ENCODE measurements around the gene PRKCB.

The PRKCB gene

DNA sequence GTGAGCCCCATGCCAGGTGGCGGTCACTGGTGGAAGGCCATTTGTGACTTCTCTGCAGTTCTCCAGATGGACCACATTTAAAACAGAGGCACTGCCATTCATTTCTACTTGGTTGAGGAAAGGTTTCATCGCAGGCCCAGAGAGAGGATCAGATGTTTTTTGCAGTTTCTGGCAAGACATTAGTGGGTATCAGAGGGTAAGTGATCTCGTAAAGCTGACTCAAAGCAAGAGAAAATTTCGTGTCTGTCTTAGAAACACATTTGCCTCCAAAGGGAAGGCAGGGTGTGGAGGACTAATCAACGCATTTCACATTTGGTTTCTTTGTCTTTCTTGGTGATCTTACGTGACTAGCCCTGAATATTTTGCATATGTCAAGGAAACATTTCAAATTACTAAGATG, 81.8 kb downstream of the PRKCB start:
- H3K9me3 ChIP-seq (ENCODE audit: insufficient read depth, low read length) = peaks cover 4% of the 10 kb centered on the region; the same call in 1 of the 2 replicates
- H3K27ac ChIP-seq (ENCODE audit: low read length) = peak overlapping the region; percentile 48
- H4K20me1 ChIP-seq (ENCODE audit: insufficient read depth, low read length) = no peaks in the 10 kb centered on the region
- H3K27me3 ChIP-seq (ENCODE audit: low read depth, low read length) = peaks cover 24% of the 10 kb centered on the region
- peaks cover 20% of the 10 kb centered on the region for H3K4me1 ChIP-seq (ENCODE audit: low read length)
- TF ChIP-seq, protein P1, sequence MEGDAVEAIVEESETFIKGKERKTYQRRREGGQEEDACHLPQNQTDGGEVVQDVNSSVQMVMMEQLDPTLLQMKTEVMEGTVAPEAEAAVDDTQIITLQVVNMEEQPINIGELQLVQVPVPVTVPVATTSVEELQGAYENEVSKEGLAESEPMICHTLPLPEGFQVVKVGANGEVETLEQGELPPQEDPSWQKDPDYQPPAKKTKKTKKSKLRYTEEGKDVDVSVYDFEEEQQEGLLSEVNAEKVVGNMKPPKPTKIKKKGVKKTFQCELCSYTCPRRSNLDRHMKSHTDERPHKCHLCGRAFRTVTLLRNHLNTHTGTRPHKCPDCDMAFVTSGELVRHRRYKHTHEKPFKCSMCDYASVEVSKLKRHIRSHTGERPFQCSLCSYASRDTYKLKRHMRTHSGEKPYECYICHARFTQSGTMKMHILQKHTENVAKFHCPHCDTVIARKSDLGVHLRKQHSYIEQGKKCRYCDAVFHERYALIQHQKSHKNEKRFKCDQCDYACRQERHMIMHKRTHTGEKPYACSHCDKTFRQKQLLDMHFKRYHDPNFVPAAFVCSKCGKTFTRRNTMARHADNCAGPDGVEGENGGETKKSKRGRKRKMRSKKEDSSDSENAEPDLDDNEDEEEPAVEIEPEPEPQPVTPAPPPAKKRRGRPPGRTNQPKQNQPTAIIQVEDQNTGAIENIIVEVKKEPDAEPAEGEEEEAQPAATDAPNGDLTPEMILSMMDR (IDR thresholded peaks at IDR 0.05; ENCODE audit: low read depth, low read length) = no peak
- no peak for TF ChIP-seq EZH2phosphoT487 (IDR thresholded peaks at IDR 0.05; ENCODE audit: low read depth)
- H3K4me3 ChIP-seq (ENCODE audit: low read length) = peak overlapping the region; percentile 3; the same call in 1 of the 2 replicates
- H3K4me2 ChIP-seq (ENCODE audit: low read length) = peak overlapping the region; percentile 48
- H3K9ac ChIP-seq (ENCODE audit: low read length) = no peak overlapping the region
- H3K79me2 ChIP-seq (ENCODE audit: low read length) = no peaks in the 10 kb centered on the region
- no peaks in the 10 kb centered on the region for H3K36me3 ChIP-seq (replicated peaks; ENCODE audit: low read depth, low read length)
- H2AFZ ChIP-seq (ENCODE audit: low read depth, low read length) = peak overlapping the region; percentile 3; the same call in 1 of the 2 replicates

DNA sequence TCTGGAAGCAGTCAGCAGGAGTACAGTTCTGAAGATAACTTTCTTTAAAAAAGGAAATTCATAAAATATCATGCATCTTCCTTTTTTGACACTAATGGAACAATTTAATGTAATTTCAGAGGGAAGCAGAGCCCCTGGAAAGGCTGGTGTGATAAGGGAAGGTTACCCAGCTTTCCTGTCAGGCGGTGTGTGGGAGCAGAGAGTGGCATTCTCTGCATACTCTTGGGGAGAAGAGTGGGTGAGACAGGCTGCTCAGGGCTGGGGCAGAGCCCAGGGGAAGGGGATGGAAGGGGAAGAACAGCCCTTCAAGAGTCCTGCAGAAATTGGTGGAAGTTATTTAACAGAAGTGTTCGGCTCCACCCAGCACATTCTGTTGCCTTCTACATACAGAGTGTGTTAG, 84.7 kb downstream of the PRKCB start:
- Histone ChIP-seq H3K27me3 (ENCODE audit: low read depth, low read length) (peaks cover 21% of the 10 kb centered on the region; the same call in 1 of the 2 replicates), H3K79me2 (ENCODE audit: low read length) (no peaks in the 10 kb centered on the region), H3K4me3 (ENCODE audit: low read length) (no peak overlapping the region), H3K9me3 (ENCODE audit: insufficient read depth, low read length) (peaks cover 8% of the 10 kb centered on the region; the same call in 1 of the 2 replicates), H3K36me3 (replicated peaks; ENCODE audit: low read depth, low read length) (no peaks in the 10 kb centered on the region), H2AFZ (ENCODE audit: low read depth, low read length) (no peak overlapping the region), H3K9ac (ENCODE audit: low read length) (no peak overlapping the region), H3K4me2 (ENCODE audit: low read length) (no peak overlapping the region), H3K4me1 (ENCODE audit: low read length) (peaks cover 32% of the 10 kb centered on the region), H3K27ac (ENCODE audit: low read length) (no peak overlapping the region), H4K20me1 (ENCODE audit: insufficient read depth, low read length) (no peaks in the 10 kb centered on the region)
- no peak for TF ChIP-seq EZH2phosphoT487 (IDR thresholded peaks at IDR 0.05; ENCODE audit: low read depth)
- TF ChIP-seq, protein P1 (IDR thresholded peaks at IDR 0.05; ENCODE audit: low read depth, low read length) = no peak

DNA sequence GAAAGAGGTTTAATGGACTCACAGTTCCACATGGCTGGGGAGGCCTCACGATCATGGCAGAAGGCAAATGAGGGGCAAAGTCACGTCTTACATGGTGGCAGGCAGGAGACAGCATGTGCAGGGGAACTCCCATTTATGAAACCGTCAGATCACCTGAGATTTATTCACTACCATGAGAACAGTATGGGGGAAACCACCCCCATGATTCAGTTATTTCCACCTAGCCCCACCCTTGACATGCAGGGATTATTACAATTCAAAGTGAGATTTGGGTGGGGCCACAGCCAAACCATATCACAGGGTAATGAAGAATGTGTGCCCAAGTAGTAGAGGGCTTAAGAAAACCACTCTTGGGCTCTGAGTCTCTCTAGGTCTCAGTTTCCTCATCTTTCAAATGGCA, 85.1 kb downstream of the PRKCB start:
- no peak overlapping the region for H3K4me3 ChIP-seq (ENCODE audit: low read length)
- H3K4me2 ChIP-seq (ENCODE audit: low read length) = no peak overlapping the region
- peaks cover 8% of the 10 kb centered on the region; the same call in 1 of the 2 replicates for H3K9me3 ChIP-seq (ENCODE audit: insufficient read depth, low read length)
- peaks cover 32% of the 10 kb centered on the region for H3K4me1 ChIP-seq (ENCODE audit: low read length)
- no peaks in the 10 kb centered on the region for H3K79me2 ChIP-seq (ENCODE audit: low read length)
- no peaks in the 10 kb centered on the region for H4K20me1 ChIP-seq (ENCODE audit: insufficient read depth, low read length)
- no peak overlapping the region for H3K9ac ChIP-seq (ENCODE audit: low read length)
- peaks cover 21% of the 10 kb centered on the region; the same call in 1 of the 2 replicates for H3K27me3 ChIP-seq (ENCODE audit: low read depth, low read length)
- H3K27ac ChIP-seq (ENCODE audit: low read length) = no peak overlapping the region
- TF ChIP-seq, protein P1 (IDR thresholded peaks at IDR 0.05; ENCODE audit: low read depth, low read length) = no peak
- no peak for TF ChIP-seq EZH2phosphoT487 (IDR thresholded peaks at IDR 0.05; ENCODE audit: low read depth)
- no peaks in the 10 kb centered on the region for H3K36me3 ChIP-seq (replicated peaks; ENCODE audit: low read depth, low read length)
- H2AFZ ChIP-seq (ENCODE audit: low read depth, low read length) = no peak overlapping the region

DNA sequence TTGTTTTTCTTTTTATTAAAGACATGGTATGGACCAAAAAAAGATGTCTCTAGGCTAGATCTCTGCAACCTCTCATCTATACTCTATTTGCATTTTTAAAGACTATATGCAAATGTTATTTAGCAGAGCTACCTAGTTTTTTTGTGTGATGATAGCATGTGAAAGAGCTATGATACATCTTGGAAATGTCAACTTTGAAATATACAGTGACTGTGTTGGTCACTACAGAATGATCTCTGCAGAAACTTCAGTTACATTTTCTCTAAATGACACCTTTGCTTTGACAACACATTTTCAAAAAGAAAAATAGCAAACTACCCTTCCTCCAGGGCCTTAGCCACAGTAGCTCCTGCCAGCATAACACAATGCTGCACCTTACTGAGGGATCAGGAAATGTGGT, 86.6 kb downstream of the PRKCB start:
- Histone ChIP-seq H3K9me3 (ENCODE audit: insufficient read depth, low read length) (peaks cover 8% of the 10 kb centered on the region; the same call in 1 of the 2 replicates), H3K27me3 (ENCODE audit: low read depth, low read length) (peaks cover 26% of the 10 kb centered on the region; the same call in 1 of the 2 replicates), H3K4me1 (ENCODE audit: low read length) (peaks cover 26% of the 10 kb centered on the region), H3K4me2 (ENCODE audit: low read length) (no peak overlapping the region), H3K36me3 (replicated peaks; ENCODE audit: low read depth, low read length) (no peaks in the 10 kb centered on the region), H3K27ac (ENCODE audit: low read length) (no peak overlapping the region), H3K79me2 (ENCODE audit: low read length) (no peaks in the 10 kb centered on the region), H2AFZ (ENCODE audit: low read depth, low read length) (no peak overlapping the region), H3K9ac (ENCODE audit: low read length) (no peak overlapping the region), H4K20me1 (ENCODE audit: insufficient read depth, low read length) (no peaks in the 10 kb centered on the region), H3K4me3 (ENCODE audit: low read length) (no peak overlapping the region)
- TF ChIP-seq EZH2phosphoT487 (IDR thresholded peaks at IDR 0.05; ENCODE audit: low read depth) = no peak
- TF ChIP-seq, protein P1 (IDR thresholded peaks at IDR 0.05; ENCODE audit: low read depth, low read length) = no peak

All from OCI-LY3 (cell line).